ENCODE results near the gene PROZ.

Gene PROZ

DNA sequence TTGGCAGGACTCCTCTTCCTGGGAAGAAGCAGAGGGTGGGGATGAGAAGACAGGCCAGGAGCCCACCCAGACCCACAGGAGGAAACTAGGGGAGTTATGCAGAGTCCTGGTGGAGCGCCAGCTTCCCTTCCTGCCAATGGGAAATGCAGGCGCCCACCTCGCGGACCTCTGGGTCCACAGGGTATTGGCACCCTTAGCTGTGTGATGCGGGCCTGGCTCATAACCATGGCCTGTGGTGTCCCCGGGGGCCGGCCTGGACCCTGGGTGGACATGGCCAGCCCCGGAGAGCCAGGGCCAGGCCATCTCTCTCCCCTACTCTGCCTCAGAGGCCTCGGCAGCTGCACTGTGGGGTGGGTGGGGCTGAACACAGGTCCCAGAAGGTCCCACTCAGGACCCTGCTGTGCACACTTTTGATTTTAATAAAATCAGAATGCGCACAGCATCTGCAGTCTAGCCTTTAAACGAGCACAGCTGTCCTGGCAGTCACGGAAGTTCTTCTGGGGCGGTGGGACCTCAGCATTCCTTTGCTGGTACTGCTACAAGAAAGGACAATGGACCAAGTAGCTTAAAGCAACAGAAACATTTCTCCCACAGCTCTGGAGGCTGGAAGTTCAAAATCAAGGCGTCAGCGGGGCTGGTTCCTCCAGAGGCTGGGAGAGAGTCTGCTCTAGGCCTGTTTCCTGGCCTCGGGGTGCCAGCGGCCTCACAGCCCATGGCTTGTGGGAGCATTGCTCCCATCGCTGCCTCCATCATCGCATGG, 34.1 kb upstream of the PROZ start:
- in situ Hi-C loops (cut with MboI; ENCODE audit: low pct_unique_long_range_greater_than_20kb, low sequenced_read_pairs, unreplicated experiment) = no loop called here
- TF ChIP-seq, protein P1, sequence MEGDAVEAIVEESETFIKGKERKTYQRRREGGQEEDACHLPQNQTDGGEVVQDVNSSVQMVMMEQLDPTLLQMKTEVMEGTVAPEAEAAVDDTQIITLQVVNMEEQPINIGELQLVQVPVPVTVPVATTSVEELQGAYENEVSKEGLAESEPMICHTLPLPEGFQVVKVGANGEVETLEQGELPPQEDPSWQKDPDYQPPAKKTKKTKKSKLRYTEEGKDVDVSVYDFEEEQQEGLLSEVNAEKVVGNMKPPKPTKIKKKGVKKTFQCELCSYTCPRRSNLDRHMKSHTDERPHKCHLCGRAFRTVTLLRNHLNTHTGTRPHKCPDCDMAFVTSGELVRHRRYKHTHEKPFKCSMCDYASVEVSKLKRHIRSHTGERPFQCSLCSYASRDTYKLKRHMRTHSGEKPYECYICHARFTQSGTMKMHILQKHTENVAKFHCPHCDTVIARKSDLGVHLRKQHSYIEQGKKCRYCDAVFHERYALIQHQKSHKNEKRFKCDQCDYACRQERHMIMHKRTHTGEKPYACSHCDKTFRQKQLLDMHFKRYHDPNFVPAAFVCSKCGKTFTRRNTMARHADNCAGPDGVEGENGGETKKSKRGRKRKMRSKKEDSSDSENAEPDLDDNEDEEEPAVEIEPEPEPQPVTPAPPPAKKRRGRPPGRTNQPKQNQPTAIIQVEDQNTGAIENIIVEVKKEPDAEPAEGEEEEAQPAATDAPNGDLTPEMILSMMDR (IDR thresholded peaks at IDR 0.05; ENCODE audit: extremely low read depth, insufficient read depth, missing control alignments) = no peak
- DNase-seq (ENCODE audit: low spot score) = no peak

DNA sequence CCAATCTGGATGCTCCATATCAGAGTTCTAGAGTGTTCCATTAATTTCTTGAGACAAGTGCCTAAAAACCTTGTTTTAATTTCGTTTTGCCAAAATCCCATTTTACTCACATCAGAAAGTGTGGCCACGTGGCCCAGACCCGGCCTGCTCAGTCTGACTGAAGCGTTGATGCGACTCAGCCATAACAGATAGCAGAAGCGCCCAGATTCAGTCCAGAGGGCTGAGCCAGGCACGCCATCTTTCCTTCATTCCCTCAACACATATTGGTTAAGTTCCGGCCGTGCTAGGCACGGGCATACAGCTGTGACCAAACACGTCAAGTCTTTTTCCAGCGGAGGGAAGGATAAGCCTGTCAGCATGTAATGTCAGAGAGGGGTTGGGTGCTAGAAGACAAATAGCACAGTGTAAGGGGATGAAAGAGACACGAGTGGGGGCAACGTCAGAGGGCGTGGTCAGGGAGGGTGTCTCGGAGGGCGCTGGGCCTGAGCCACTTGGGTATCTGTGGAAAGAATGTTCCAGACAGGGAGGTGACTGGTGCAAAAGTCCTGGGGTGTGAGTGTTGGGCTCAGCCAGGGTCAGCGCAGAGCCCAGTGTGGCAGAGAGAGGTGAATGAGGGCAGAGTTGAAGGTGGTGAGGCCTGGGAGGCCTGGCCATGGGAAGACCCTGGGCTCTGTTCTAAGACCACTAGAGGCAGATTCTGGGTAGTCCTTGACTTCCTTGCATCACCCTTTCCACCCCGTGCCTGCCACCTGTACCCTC, 32.8 kb upstream of the PROZ start:
- in situ Hi-C loops (cut with MboI; ENCODE audit: low pct_unique_long_range_greater_than_20kb, low sequenced_read_pairs, unreplicated experiment) = no loop called here
- no peak for DNase-seq (ENCODE audit: low spot score)
- TF ChIP-seq, protein P1 (IDR thresholded peaks at IDR 0.05; ENCODE audit: extremely low read depth, insufficient read depth, missing control alignments) = no peak

DNA sequence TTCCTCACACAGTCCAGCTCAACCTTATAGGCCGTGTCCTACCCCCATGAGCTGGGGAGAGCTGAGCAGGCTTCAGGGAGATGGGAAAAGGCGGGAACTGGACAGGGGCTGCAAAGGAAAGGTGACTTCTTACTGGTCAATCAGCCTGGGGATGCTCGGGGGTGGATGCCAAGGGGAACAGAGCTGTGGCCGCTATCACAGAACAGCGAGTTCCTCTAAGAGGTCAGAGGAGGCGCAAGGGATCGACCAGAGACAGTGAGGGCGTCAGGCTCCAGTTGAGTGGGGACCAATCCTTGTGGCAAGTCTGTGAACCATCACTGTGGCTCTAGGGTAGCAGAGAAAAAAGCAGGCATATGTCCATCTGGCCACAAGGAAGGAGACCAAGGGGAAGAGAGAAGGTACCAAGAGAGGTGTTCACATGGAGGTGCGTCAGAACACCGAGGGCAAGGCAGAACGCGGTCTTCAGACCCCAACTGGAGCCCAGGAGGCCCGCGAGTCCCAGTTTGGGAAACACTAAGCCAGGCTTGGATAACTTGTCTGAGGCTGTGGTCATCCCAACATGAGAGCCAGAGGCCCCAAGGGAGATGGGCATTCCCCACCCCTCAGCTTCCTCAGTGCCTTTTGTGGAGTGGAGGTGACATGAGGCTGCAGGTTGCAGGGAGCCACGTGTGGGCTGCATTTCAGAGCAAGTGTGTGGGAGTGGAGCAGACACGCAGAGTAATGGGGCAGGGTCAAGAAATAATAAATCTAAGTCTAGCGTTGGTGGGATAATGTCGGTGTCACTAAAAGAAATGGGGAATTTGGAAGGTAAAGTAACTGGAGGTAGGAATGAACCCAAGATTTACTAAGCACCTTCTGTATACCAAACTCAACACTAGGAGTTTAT, 31.9 kb upstream of the PROZ start:
- no peak for DNase-seq (ENCODE audit: low spot score)
- in situ Hi-C loops (cut with MboI; ENCODE audit: low pct_unique_long_range_greater_than_20kb, low sequenced_read_pairs, unreplicated experiment) = no loop called here
- TF ChIP-seq, protein P1 (IDR thresholded peaks at IDR 0.05; ENCODE audit: extremely low read depth, insufficient read depth, missing control alignments) = no peak

DNA sequence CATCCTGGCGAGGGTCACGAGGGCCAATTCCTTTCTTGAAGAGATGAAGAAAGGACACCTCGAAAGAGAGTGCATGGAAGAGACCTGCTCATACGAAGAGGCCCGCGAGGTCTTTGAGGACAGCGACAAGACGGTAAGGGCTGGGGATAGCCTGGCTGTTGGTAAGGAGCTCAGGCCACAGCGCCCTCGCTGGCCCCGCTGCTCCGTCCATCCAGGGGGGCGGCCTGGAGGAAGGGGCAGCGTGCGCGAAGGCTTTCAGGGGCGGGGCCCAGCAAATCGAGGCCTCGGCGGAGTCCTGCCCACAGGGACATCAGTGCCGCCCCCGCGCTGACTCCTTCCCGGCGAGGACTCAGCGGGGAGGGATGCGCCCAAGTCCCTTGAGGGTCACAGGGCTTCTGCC, 29.0 kb upstream of the PROZ start:
- in situ Hi-C loops (cut with MboI; ENCODE audit: low pct_unique_long_range_greater_than_20kb, low sequenced_read_pairs, unreplicated experiment) = no loop called here
- no peak for DNase-seq (ENCODE audit: low spot score)
- TF ChIP-seq, protein P1 (IDR thresholded peaks at IDR 0.05; ENCODE audit: extremely low read depth, insufficient read depth, missing control alignments) = no peak

DNA sequence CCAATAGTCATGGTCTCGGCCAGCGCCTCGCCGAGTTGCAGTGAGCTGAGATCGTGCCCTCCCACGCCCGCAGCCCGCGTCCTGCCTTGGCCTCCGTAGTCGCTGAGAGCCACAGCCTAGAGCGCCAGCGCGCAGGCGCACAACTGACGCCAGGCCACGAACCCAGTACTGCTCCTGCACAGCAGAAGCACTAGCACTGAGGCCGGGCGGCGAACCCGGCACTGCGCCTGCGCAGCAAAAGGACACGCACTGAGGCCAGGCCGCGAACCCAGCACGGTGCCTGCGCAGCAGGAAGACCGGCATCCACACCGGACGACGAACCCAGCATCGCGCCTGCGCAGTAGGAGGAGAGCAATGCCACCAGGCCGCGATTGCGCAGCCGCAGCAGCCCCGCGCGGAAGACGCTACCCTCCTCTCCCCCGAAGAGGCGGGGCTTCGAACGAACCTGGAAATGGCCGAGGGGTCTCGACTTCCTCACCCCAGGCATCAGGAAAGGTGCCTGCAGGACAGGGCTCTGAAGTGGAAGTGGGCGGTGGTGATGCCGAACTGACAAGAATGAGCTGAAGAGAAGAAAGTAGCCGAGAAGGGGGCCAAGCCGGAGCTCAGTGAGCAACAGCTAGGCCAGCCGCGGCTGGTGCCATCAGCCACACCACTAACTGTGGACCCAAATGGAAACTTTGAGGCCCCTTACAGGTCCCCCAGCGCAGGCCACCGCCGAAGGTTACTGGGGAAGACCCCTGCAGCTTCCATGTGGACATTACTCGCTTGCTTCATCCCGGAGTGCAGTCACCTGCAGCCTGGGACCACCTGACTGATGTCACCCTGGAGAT, 28.3 kb upstream of the PROZ start:
- DNase-seq (ENCODE audit: low spot score) = no peak
- in situ Hi-C loops (cut with MboI; ENCODE audit: low pct_unique_long_range_greater_than_20kb, low sequenced_read_pairs, unreplicated experiment) = no loop called here
- TF ChIP-seq, protein P1 (IDR thresholded peaks at IDR 0.05; ENCODE audit: extremely low read depth, insufficient read depth, missing control alignments) = no peak
